ENCODE results near the gene AQP12B.

DNA sequence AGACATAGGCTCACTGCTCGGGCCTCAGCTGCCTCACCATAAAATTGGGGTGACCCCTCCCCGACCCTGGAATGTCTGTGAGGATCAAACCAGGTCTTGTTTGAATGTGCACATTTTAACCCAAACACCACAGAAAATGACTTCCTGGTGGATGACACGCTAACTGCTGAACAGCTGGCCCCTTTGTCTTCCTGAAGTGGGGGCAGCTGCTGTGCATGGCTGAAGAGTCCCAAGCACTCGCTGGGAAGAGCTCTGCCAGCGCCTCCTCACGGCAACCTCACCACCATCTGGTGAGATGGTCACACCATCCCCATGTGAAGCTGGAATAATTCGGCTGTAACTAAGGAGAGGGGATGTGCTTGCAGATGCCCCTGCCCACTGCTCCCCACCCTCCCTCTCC is 43.0 kb upstream of the AQP12B start:
- TF ChIP-seq YY1 (IDR thresholded peaks at IDR 0.05; ENCODE audit: insufficient read depth, insufficient read length) (no peak), ZNF274 (IDR thresholded peaks at IDR 0.05; ENCODE audit: low read depth, low read length) (no peak), SUZ12 (IDR thresholded peaks at IDR 0.05; ENCODE audit: extremely low read depth, insufficient read depth, insufficient read length) (no peak)
